CD14-positive monocyte (primary cell): ENCODE results near the gene TMEM132D. TPM values are rescaled to one million over a fixed set of nuclear protein-coding genes. Genes with fewer than 3 reads are reported as not detected.

Experiments used
- DNase-seq, 3 donors: peaks; one replicate each; pipeline ENCODE4 v3.0.0-alpha.2; 2011 to 2022
- H2AFZ ChIP-seq: 2 replicates; pipeline ENCODE4 v1.6.0; 2012; ENCODE audit warnings: mild to moderate bottlenecking, low read depth, low read length, inconsistent platforms; ENCODE audit not compliant: insufficient read depth, poor library complexity, severe bottlenecking
- H3K27ac ChIP-seq, 2 donors: 1 replicate in 1 of 2; 2 replicates in 1 of 2; pipeline ENCODE4 v1.5.1; 2012 to 2013; ENCODE audit warnings: low read length in 2 of 2, control low read depth in 1 of 2, inconsistent platforms in 1 of 2, low read depth in 1 of 2, mild to moderate bottlenecking in 1 of 2
- H3K27me3 ChIP-seq, 2 donors: one replicate each; pipeline versions ENCODE4 v1.6.0 to v1.6.1; 2011 to 2013; ENCODE audit warnings: low read length in 2 of 2; ENCODE audit not compliant: control insufficient read depth in 2 of 2, insufficient read depth in 2 of 2
- H3K36me3 ChIP-seq, 2 donors: replicated peaks in 1 of 2; 1 replicate in 1 of 2; 2 replicates in 1 of 2; pipeline versions ENCODE4 v1.5.1 to v1.6.1; 2012 to 2013; ENCODE audit warnings: low read length in 2 of 2, control low read depth in 1 of 2, inconsistent platforms in 1 of 2, mild to moderate bottlenecking in 1 of 2; ENCODE audit not compliant: insufficient read depth in 2 of 2, control insufficient read depth in 1 of 2
- H3K4me1 ChIP-seq, 2 donors: 1 replicate in 1 of 2; 2 replicates in 1 of 2; pipeline versions ENCODE4 v1.5.1 to v1.6.1; 2012 to 2013; ENCODE audit warnings: low read length in 2 of 2, control low read depth in 1 of 2, inconsistent platforms in 1 of 2, mild to moderate bottlenecking in 1 of 2, moderate library complexity in 1 of 2; ENCODE audit not compliant: insufficient read depth in 2 of 2, control insufficient read depth in 1 of 2
- H3K4me2 ChIP-seq: replicated peaks from 2 replicates; pipeline ENCODE3; 2012; ENCODE audit warnings: low read length, moderate library complexity, mild to moderate bottlenecking; ENCODE audit not compliant: poor library complexity, severe bottlenecking; ENCODE audit errors: extremely low read depth
- H3K4me3 ChIP-seq, 3 experiments: fragments of 200-600 bp in 1 of 3; sonication (generic) in 1 of 3; replicated peaks in 1 of 3; 1 replicate in 2 of 3; 2 replicates in 1 of 3; pipeline ENCODE4 v1.5.1; 2011 to 2013; ENCODE audit warnings: low read length in 3 of 3, mild to moderate bottlenecking in 3 of 3, control low read depth in 2 of 3, low read depth in 2 of 3, inconsistent platforms in 1 of 3, moderate library complexity in 1 of 3
- H3K79me2 ChIP-seq: 2 replicates; pipeline ENCODE4 v1.6.0; 2012; ENCODE audit warnings: mild to moderate bottlenecking, control low read depth, inconsistent platforms, low read length, moderate library complexity; ENCODE audit not compliant: insufficient read depth
- H3K9ac ChIP-seq: 2 replicates; pipeline ENCODE4 v1.6.0; 2017; ENCODE audit warnings: low read length, mild to moderate bottlenecking; ENCODE audit not compliant: insufficient read depth, poor library complexity, severe bottlenecking
- H3K9me3 ChIP-seq, 2 donors: replicated peaks in 1 of 2; 1 replicate in 1 of 2; 2 replicates in 1 of 2; pipeline versions ENCODE4 v1.5.1 to v1.6.1; 2012 to 2013; ENCODE audit warnings: low read length in 2 of 2, control low read depth in 1 of 2; ENCODE audit not compliant: control insufficient read depth in 1 of 2, insufficient read depth in 1 of 2
- H4K20me1 ChIP-seq: 2 replicates; pipeline ENCODE4 v1.6.0; 2012; ENCODE audit warnings: mild to moderate bottlenecking, low read length, control low read depth, moderate library complexity; ENCODE audit not compliant: insufficient read depth
- H3K27ac Mint-ChIP-seq, 7 donors: one replicate each; pipeline ENCODE4 v1.8.0; 2020; ENCODE audit warnings: mild to moderate bottlenecking in 7 of 7, mixed read lengths in 7 of 7, moderate library complexity in 6 of 7, inconsistent platforms in 2 of 7
- H3K27me3 Mint-ChIP-seq, 3 donors: one replicate each; pipeline ENCODE4 v1.8.0; 2021 to 2022; ENCODE audit warnings: low read depth in 3 of 3, mild to moderate bottlenecking in 3 of 3, mixed read lengths in 3 of 3, moderate library complexity in 3 of 3, inconsistent platforms in 1 of 3
- H3K36me3 Mint-ChIP-seq, 2 donors: one replicate each; pipeline ENCODE4 v1.8.0; 2020; ENCODE audit warnings: mixed read lengths in 2 of 2, inconsistent platforms in 1 of 2, mild to moderate bottlenecking in 1 of 2
- H3K4me1 Mint-ChIP-seq: one replicate; pipeline ENCODE4 v1.8.0; 2020; ENCODE audit warnings: mild to moderate bottlenecking, mixed read lengths
- H3K4me3 Mint-ChIP-seq, 2 donors: one replicate each; pipeline ENCODE4 v1.8.0; 2020; ENCODE audit warnings: mild to moderate bottlenecking in 2 of 2, mixed read lengths in 2 of 2, moderate library complexity in 1 of 2
- H3K9me3 Mint-ChIP-seq, 7 donors: one replicate each; pipeline ENCODE4 v1.8.0; 2020 to 2022; ENCODE audit warnings: mixed read lengths in 7 of 7, mild to moderate bottlenecking in 6 of 7, moderate library complexity in 6 of 7, inconsistent platforms in 2 of 7
- WGBS: methylation state at CpG from one replicate; pipeline ENCODE4 v1.1.5; 2013; ENCODE audit warnings: missing lambda C conversion rate; ENCODE audit not compliant: insufficient coverage; 5-methylcytosine and 5-hydroxymethylcytosine counted together
- intact Hi-C, 2 donors: fragments of 100-400 bp; cut with micrococcal nuclease; formaldehyde crosslinking; loops; one replicate each; pipeline versions ENCODE4 v1.15.0 to v1.15.1; 2023
- polyA plus RNA-seq, 3 donors: library from polyadenylated mRNA; depleted of rRNA in 1 of 3; unstranded in 2 of 3; stranded (reverse) in 1 of 3; fragments of 300-500 nt in 2 of 3; fragments of >200 nt in 1 of 3; fragmentation: Illumina TruSeq in 2 of 3; gene quantifications; 1 replicate in 2 of 3; 2 replicates in 1 of 3; pipeline ENCODE4 v1.2.3, GENCODE V29; 2012 to 2021
- TF ChIP-seq, protein P1 (sequence below): fragments of 200-600 bp; IDR thresholded peaks from one replicate; pipeline ENCODE4 v1.8.0; 2022; ENCODE audit warnings: antibody characterized with exemption, mild to moderate bottlenecking

TMEM132D gene
- polyA plus RNA-seq, 3 donors = 0.04 TPM; not detected in 2

DNA sequence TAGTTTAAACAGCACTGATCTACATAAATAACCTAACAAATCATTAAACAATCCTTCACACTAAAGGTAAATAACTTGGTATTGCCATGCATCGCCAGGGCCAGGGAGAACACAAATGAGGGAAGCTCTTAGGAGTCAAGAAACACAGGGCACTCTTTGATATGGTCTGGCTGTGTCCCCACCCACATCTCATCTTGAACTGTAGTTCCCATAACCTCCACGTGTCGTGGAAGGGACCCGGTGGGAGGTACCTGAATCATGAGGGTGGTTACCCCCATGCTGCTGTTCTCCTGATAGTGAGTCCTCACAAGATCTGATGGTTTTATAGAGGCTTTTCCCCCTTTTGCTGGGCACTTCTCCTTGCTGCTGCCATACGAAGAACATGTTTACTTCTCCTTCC lies 17.3 kb downstream of the TMEM132D start:
- no peak overlapping the region for H3K27ac Mint-ChIP-seq
- Histone ChIP-seq H3K4me1 (no peaks in the 10 kb centered on the region), H3K4me2 (no peak overlapping the region), H3K4me3 (no peak overlapping the region), H3K27me3 (no peaks in the 10 kb centered on the region), H3K36me3 (no peaks in the 10 kb centered on the region), H3K9ac (no peak overlapping the region), H4K20me1 (no peaks in the 10 kb centered on the region), H3K27ac (no peak overlapping the region), H3K79me2 (no peaks in the 10 kb centered on the region), H2AFZ (no peak overlapping the region), H3K9me3 (no peaks in the 10 kb centered on the region)
- peaks cover 0 to 2% (median 0%) of the 10 kb centered on the region in 7 donors for H3K9me3 Mint-ChIP-seq
- TF ChIP-seq, protein P1, sequence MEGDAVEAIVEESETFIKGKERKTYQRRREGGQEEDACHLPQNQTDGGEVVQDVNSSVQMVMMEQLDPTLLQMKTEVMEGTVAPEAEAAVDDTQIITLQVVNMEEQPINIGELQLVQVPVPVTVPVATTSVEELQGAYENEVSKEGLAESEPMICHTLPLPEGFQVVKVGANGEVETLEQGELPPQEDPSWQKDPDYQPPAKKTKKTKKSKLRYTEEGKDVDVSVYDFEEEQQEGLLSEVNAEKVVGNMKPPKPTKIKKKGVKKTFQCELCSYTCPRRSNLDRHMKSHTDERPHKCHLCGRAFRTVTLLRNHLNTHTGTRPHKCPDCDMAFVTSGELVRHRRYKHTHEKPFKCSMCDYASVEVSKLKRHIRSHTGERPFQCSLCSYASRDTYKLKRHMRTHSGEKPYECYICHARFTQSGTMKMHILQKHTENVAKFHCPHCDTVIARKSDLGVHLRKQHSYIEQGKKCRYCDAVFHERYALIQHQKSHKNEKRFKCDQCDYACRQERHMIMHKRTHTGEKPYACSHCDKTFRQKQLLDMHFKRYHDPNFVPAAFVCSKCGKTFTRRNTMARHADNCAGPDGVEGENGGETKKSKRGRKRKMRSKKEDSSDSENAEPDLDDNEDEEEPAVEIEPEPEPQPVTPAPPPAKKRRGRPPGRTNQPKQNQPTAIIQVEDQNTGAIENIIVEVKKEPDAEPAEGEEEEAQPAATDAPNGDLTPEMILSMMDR = no peak
- peaks cover 0 to 2% (median 2%) of the 10 kb centered on the region in 3 donors for H3K27me3 Mint-ChIP-seq
- H3K4me3 Mint-ChIP-seq = no peak overlapping the region
- WGBS = 100% methylated on average over 1 of the region's 5 CpGs
- H3K4me1 Mint-ChIP-seq = no peaks in the 10 kb centered on the region
- intact Hi-C loops = no loop called here
- no peaks in the 10 kb centered on the region for H3K36me3 Mint-ChIP-seq
- no peak for DNase-seq

DNA sequence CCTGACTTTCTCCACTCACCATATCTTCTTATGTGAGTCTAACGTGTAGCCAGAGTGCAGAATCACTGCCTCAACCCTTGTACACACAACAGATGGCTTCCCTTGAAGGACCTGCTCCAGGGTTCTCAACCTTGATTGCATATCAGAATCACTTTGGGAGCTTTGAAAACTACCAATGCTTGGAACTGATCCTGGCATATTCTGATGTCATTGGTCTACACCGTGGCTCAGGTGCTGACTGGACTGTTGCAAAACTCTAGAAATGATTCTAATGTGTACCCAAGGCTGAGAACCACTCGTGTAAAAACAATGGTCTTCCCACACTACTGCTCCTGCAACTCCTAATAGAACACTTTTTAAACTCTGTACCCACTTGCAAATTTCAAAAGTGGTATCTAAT lies 18.5 kb downstream of the TMEM132D start:
- intact Hi-C loops = no loop called here
- DNase-seq = no peak
- no peaks in the 10 kb centered on the region for H3K4me1 Mint-ChIP-seq
- Histone ChIP-seq H3K9ac (no peak overlapping the region), H3K4me1 (no peaks in the 10 kb centered on the region), H3K9me3 (no peaks in the 10 kb centered on the region), H3K4me2 (no peak overlapping the region), H3K79me2 (no peaks in the 10 kb centered on the region), H3K36me3 (no peaks in the 10 kb centered on the region), H3K27ac (no peak overlapping the region), H3K27me3 (no peaks in the 10 kb centered on the region), H3K4me3 (no peak overlapping the region), H2AFZ (no peak overlapping the region), H4K20me1 (no peaks in the 10 kb centered on the region)
- H3K4me3 Mint-ChIP-seq = no peak overlapping the region
- no peaks in the 10 kb centered on the region for H3K36me3 Mint-ChIP-seq
- peaks cover 0 to 2% (median 0%) of the 10 kb centered on the region in 7 donors for H3K9me3 Mint-ChIP-seq
- WGBS = 40% methylated on average over 2 of the region's 3 CpGs
- TF ChIP-seq, protein P1 = no peak
- peaks cover 0 to 2% (median 2%) of the 10 kb centered on the region in 3 donors for H3K27me3 Mint-ChIP-seq
- no peak overlapping the region for H3K27ac Mint-ChIP-seq
